ENCODE results near the gene PTGDR.

The PTGDR gene

GRCh38 chr14:52269100-52269499 is 1.6 kb downstream of the PTGDR start:
- in situ Hi-C loops (cut with HindIII; ENCODE audit: low pct_unique_long_range_greater_than_20kb, low sequenced_read_pairs) = no loop called here
- no peak for TF ChIP-seq JUND (IDR thresholded peaks at IDR 0.05; ENCODE audit: low read depth)
- DNase-seq (ENCODE audit: low read depth in 1 of 2, low spot score in 1 of 2) = no peak

- in situ Hi-C loops (cut with HindIII; ENCODE audit: low pct_unique_long_range_greater_than_20kb, low sequenced_read_pairs) = no loop called here
- TF ChIP-seq JUND (IDR thresholded peaks at IDR 0.05; ENCODE audit: low read depth) = no peak
- DNase-seq (ENCODE audit: low read depth in 1 of 2, low spot score in 1 of 2) = no peak
Observed at GRCh38 chr14:52269982-52270381, 2.5 kb downstream of the PTGDR start.

GRCh38 chr14:52271538-52271937 is 4.0 kb downstream of the PTGDR start:
- no peak for TF ChIP-seq JUND (IDR thresholded peaks at IDR 0.05; ENCODE audit: low read depth)
- in situ Hi-C loops (cut with HindIII; ENCODE audit: low pct_unique_long_range_greater_than_20kb, low sequenced_read_pairs) = no loop called here
- DNase-seq (ENCODE audit: low read depth in 1 of 2, low spot score in 1 of 2) = no peak

- DNase-seq (ENCODE audit: low read depth in 1 of 2, low spot score in 1 of 2) = peak; percentile 50 to 68
- in situ Hi-C loops (cut with HindIII; ENCODE audit: low pct_unique_long_range_greater_than_20kb, low sequenced_read_pairs) = no loop called here
- no peak for TF ChIP-seq JUND (IDR thresholded peaks at IDR 0.05; ENCODE audit: low read depth)
Observed at GRCh38 chr14:52272375-52272774, 4.9 kb downstream of the PTGDR start.

- in situ Hi-C loops (cut with HindIII; ENCODE audit: low pct_unique_long_range_greater_than_20kb, low sequenced_read_pairs) = no loop called here
- TF ChIP-seq JUND (IDR thresholded peaks at IDR 0.05; ENCODE audit: low read depth) = no peak
- no peak for DNase-seq (ENCODE audit: low read depth in 1 of 2, low spot score in 1 of 2)
Observed at GRCh38 chr14:52275372-52275771, 7.9 kb downstream of the PTGDR start.

GRCh38 chr14:52277552-52277951 is 10.1 kb downstream of the PTGDR start:
- in situ Hi-C loops (cut with HindIII; ENCODE audit: low pct_unique_long_range_greater_than_20kb, low sequenced_read_pairs) = no loop called here
- no peak for TF ChIP-seq JUND (IDR thresholded peaks at IDR 0.05; ENCODE audit: low read depth)
- no peak for DNase-seq (ENCODE audit: low read depth in 1 of 2, low spot score in 1 of 2)

- TF ChIP-seq JUND (IDR thresholded peaks at IDR 0.05; ENCODE audit: low read depth) = no peak
- peak in 1 of 2 experiments; percentile 40 for DNase-seq (ENCODE audit: low read depth in 1 of 2, low spot score in 1 of 2)
- in situ Hi-C loops (cut with HindIII; ENCODE audit: low pct_unique_long_range_greater_than_20kb, low sequenced_read_pairs) = no loop called here
Observed at GRCh38 chr14:52279408-52279807, 11.9 kb downstream of the PTGDR start.

- in situ Hi-C loops (cut with HindIII; ENCODE audit: low pct_unique_long_range_greater_than_20kb, low sequenced_read_pairs) = no loop called here
- DNase-seq (ENCODE audit: low read depth in 1 of 2, low spot score in 1 of 2) = peak; percentile 23 to 48
- 0 out of 2 replicates have a peak, but pooled peaks have one; percentile 23 for TF ChIP-seq JUND (IDR thresholded peaks at IDR 0.05; ENCODE audit: low read depth)
Observed at GRCh38 chr14:52283099-52283498, 15.6 kb downstream of the PTGDR start.

GRCh38 chr14:52286661-52287649 is 19.5 kb downstream of the PTGDR start:
- DNase-seq (ENCODE audit: low read depth in 1 of 2, low spot score in 1 of 2) = no peak
- in situ Hi-C loops (cut with HindIII; ENCODE audit: low pct_unique_long_range_greater_than_20kb, low sequenced_read_pairs) = no loop called here
- TF ChIP-seq JUND (IDR thresholded peaks at IDR 0.05; ENCODE audit: low read depth) = no peak

- no peak for TF ChIP-seq JUND (IDR thresholded peaks at IDR 0.05; ENCODE audit: low read depth)
- DNase-seq (ENCODE audit: low read depth in 1 of 2, low spot score in 1 of 2) = no peak
- in situ Hi-C loops (cut with HindIII; ENCODE audit: low pct_unique_long_range_greater_than_20kb, low sequenced_read_pairs) = no loop called here
Observed at GRCh38 chr14:52296378-52296777, 28.9 kb downstream of the PTGDR start.

GRCh38 chr14:52298795-52299194 is 31.3 kb downstream of the PTGDR start:
- no peak for TF ChIP-seq JUND (IDR thresholded peaks at IDR 0.05; ENCODE audit: low read depth)
- in situ Hi-C loops (cut with HindIII; ENCODE audit: low pct_unique_long_range_greater_than_20kb, low sequenced_read_pairs) = no loop called here
- no peak for DNase-seq (ENCODE audit: low read depth in 1 of 2, low spot score in 1 of 2)

GRCh38 chr14:52299692-52300278 is 32.3 kb downstream of the PTGDR start:
- TF ChIP-seq JUND (IDR thresholded peaks at IDR 0.05; ENCODE audit: low read depth) = no peak
- DNase-seq (ENCODE audit: low read depth in 1 of 2, low spot score in 1 of 2) = peak; percentile 50 to 62
- in situ Hi-C loops (cut with HindIII; ENCODE audit: low pct_unique_long_range_greater_than_20kb, low sequenced_read_pairs) = no loop called here

GRCh38 chr14:52303236-52303635 is 35.7 kb downstream of the PTGDR start:
- in situ Hi-C loops (cut with HindIII; ENCODE audit: low pct_unique_long_range_greater_than_20kb, low sequenced_read_pairs) = no loop called here
- DNase-seq (ENCODE audit: low read depth in 1 of 2, low spot score in 1 of 2) = no peak
- TF ChIP-seq JUND (IDR thresholded peaks at IDR 0.05; ENCODE audit: low read depth) = no peak

Measured in T47D (cell line).